Measurements from ENCODE around the gene MYH11.
"Not testable (repeated sequence)": the region's sequence is repeated elsewhere in the genome, so short reads cannot be mapped to it uniquely, and the experiment has no call there.

The MYH11 gene

GRCh38 chr16:15836965-15837611 lies 19.7 kb downstream of the MYH11 start:
- DNase-seq: no peak

- no peak for DNase-seq
Observed at GRCh38 chr16:15836074-15836473, 20.8 kb downstream of the MYH11 start.

DNA sequence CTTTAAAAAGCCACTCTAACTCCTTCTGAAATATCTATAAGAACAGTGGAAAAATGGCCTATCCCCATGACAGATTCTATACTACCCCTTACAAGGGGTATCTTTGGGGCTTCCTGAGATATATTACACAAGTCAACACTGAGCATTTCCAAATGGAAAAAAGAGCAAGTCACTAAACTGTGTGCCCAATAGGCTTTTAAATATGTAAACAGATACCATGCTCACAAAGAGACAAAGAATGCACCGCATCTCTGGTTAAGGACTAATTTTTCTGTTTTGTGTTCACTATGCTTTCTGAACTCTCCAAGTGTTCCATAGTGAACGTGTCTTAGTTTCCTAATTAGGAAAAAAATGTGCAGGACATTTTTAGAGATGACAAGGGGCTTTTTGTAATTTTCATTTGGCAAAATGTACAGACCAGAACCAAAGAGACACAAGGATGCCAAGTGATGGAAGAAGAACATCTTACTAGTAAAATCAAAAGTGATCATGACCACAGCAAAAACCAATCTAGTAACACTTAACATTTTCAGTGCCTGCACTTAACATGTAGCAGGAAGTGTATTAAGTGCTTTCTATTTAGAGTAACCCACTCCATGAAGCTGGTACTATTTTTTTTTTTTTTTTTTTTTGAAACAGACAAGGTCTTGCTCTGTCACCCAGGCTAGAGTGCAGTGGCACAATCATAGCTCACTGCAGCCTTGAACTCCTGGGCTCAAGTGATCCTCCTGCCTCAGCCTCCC lies 21.5 kb downstream of the MYH11 start:
- no peak for DNase-seq

- DNase-seq: no peak
Observed at GRCh38 chr16:15834502-15834901, 22.3 kb downstream of the MYH11 start.

GRCh38 chr16:15833541-15833940 lies 23.3 kb downstream of the MYH11 start:
- DNase-seq: no peak

GRCh38 chr16:15832241-15832640 lies 24.6 kb downstream of the MYH11 start:
- DNase-seq: no peak

DNA sequence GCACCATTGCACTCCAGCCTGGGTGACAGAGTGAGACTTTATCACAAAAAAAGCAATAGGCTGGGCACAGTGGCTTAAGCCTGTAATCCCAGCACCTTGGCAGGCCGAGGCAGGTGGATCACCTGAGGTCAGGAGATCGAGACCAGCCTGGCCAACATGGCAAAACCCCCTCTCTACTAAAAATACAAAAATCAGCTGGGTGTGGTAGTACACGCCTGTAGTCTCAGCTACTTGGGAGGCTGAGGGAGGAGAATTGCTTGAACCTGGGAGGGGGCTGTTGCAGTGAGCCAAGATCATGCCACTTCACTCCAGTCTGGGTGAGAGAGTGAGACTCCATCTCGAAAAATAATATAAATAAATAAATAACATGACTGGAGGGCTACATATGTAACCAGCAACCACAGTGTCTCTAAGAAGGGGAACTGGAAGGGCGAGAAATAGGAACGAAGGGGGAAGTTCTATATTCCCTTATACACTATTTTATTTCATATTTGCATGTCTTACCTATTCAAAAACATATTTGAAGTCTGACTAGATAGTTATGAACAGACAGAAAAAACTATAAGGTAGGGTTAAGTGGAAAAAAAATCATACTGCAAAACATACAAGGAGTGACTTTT lies 25.9 kb downstream of the MYH11 start:
- no peak for DNase-seq

DNA sequence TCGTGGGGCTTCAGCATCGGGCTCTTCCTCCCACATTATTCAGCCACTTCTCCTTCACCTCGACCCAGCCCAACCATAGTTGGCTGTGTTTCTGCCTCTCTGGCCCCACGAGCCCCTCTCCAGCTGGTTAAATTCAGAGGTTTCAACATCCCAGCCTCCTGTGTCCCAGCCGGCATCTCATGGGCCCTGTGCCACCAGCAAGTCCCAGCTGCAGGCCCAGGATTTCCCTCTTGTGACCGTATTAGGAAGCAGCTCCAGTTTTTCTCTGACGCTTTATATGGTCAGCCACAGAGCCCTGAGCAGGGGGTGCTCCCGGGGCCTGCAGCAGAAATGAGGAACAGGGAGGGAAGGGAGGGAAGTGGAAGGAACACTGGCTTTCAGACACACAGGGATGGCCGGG lies 27.4 kb downstream of the MYH11 start:
- DNase-seq: no peak

GRCh38 chr16:15827709-15828343 lies 29.0 kb downstream of the MYH11 start:
- DNase-seq: no peak

- DNase-seq: no peak
Observed at GRCh38 chr16:15827299-15827698, 29.5 kb downstream of the MYH11 start.

DNA sequence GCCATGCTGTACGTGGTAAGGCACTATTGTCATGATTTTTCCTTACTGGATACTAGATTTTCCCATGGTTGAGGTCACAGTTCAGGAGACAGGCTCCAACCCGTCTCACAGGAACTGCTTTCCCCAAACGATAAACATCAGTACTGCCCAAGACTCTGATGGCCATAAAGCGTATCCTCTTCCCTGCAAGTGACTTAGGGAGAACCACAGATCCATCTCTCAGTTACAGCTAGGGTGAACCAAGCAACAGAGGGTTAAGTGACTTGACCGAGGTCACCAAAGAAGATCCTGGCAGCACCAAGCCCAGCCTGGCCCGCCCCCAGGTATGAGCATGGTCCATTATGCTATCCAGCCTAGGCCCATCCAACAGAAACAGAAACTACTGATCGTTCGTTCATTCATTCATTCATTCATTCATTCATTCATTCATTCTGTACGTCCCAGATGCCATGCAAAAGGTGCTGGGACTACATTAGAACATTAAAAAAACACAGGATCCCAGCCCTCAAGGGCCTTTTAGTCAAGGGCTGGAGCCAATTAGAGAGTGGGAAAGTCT lies 31.0 kb downstream of the MYH11 start:
- no peak for DNase-seq

GRCh38 chr16:15822957-15823356 lies 33.9 kb downstream of the MYH11 start:
- no peak for DNase-seq

- no peak for DNase-seq
Observed at GRCh38 chr16:15820837-15821236, 36.0 kb downstream of the MYH11 start.

DNA sequence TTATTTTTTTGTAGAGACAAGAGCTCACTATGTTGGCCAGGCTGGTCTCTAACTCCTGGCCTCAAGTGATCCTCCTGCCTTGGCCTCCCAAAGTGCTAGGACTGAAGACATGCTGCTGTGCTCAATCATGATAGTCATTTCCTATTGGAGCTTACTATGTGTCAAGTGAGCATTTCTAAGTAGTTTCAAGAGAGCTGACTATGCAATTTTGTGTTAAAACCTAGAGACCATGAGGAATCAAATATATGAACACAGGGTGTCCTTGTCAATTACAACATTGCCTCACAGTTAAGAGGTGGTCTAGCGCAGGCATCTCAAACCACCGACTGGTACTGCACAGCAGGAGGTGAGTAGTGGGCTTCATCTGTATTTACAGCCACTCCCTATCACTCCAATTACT lies 37.8 kb downstream of the MYH11 start:
- no peak for DNase-seq

DNA sequence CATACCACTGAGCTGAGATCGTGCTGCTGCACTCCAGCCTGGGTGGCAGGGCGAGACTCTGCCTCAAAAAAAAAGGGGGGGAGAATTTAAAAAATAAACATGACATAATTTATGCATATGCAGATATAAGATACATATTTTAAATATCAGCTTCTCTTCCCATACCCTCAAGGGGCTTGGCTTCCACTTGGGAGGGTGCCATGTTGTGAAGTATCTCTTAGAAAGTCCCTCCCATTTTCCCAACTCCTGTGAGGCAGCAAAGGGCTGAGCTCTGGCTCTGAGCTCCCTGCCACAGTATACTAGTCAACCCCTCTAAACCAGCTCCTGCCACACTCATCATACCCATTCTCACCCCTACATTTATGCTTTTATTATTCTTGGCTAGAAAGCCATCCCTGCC lies 39.4 kb downstream of the MYH11 start:
- no peak for DNase-seq

- no peak for DNase-seq
Observed at GRCh38 chr16:15816228-15816627, 40.6 kb downstream of the MYH11 start.

DNA sequence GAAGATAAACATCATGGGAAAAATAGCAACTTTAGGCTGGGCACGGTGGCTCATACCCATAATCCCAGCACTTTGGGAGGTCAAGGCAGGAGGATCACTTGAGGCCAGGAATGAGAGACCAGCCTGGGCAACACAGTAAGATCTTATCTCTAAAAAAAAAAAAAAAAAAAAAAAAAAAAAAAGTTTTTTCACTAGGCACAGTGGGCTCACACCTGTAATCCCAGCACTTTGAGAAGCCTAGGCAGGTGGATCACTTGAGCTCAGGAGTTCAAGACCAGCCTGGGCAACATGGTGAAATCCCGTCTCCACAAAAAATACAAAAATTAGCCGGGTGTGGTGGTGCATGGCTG lies 44.5 kb downstream of the MYH11 start:
- DNase-seq: not testable (repeated sequence)

GRCh38 chr16:15811481-15812400 lies 45.1 kb downstream of the MYH11 start:
- no peak for DNase-seq

DNA sequence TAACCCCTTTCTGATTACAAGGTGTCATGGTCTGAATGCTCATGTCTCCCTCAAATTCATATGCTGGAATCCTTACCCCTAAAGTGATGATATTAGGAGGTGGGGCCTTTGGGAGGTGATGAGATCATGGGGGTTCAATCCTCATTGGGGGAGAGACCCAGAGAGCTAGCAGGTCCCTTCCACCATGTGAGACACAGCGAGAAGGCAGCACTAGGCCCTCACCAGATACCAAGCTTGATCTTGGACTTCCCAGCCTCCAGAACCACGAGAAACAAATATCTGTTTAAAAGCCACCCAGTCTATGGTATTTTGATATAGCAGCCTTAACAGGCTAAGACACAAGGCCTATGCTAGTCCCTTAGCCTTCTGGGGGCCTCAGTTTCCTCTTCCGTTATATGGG lies 45.9 kb downstream of the MYH11 start:
- no peak for DNase-seq

- no peak for DNase-seq
Observed at GRCh38 chr16:15810411-15810810, 46.4 kb downstream of the MYH11 start.

DNA sequence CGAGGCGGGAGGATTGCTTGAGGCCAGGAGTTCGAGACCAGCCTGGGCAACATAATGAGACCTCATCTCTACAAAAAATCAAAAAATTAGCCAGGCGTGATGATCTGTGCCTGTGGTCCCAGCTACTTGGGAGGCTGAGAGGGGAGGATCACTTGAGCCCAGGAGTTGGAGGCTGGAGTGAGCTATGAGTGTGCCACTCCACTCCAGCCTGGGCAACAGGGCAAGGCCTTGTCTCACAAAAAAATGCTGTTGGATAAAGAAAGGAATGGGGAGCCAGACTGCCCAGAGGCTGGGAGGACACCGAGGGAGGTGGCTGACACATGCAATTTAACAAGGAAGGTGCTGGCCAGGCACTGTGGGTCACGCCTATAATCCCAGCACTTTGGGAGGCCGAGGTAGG lies 47.5 kb downstream of the MYH11 start:
- DNase-seq: not testable (repeated sequence)

DNA sequence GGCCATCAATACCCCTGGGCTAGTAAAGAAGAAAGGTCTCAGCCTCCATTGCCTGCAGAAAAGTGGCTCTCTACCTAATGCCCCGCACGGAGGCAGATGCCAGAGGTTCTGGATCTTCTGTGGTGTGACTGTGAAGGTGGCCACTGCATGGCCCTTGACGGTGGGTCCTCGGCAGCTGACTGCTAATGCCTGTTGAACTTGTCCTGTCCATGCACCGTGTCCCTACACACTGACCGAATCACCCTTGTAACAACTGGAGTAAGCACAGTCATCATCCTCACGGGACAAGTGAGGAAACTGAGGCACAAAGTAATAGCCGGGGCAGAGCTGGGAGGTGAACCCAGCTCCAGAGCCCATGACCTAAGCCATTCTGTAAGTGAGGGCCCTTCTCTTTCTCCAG lies 48.8 kb downstream of the MYH11 start:
- no peak for DNase-seq

GRCh38 chr16:15807603-15808009 lies 49.2 kb downstream of the MYH11 start:
- no peak for DNase-seq

All from AML-193 (cell line).